GM10266 (cell line): ENCODE data around the gene PPP6R1.

Experiments used
- DNase-seq: peaks from one replicate; pipeline ENCODE4 v3.0.0; 2012; ENCODE audit errors: extremely low spot score
- CTCF ChIP-seq: IDR thresholded peaks from 2 replicates; pipeline ENCODE4 v1.5.1; 2012; ENCODE audit warnings: mild to moderate bottlenecking, low read depth; ENCODE audit not compliant: control insufficient read depth, insufficient read depth; ENCODE audit errors: missing control alignments

PPP6R1 gene

GRCh38 chr19:55245236-55245904 lies 13.4 kb downstream of the PPP6R1 start:
- DNase-seq, result no peak
- TF ChIP-seq CTCF, result no peak

GRCh38 chr19:55244004-55244680 lies 14.7 kb downstream of the PPP6R1 start:
- no peak for DNase-seq
- no peak for TF ChIP-seq CTCF

GRCh38 chr19:55242517-55242916 lies 16.3 kb downstream of the PPP6R1 start:
- DNase-seq, result no peak
- TF ChIP-seq CTCF, result no peak

- no peak for DNase-seq
- no peak for TF ChIP-seq CTCF
Observed at GRCh38 chr19:55241935-55242464, 16.8 kb downstream of the PPP6R1 start.

GRCh38 chr19:55241143-55241934 lies 17.5 kb downstream of the PPP6R1 start:
- TF ChIP-seq CTCF, result no peak

GRCh38 chr19:55240713-55241020 lies 18.1 kb downstream of the PPP6R1 start:
- no peak for DNase-seq
- TF ChIP-seq CTCF, result no peak

More at GRCh38 chr19:55241143-55241934, 17.5 kb downstream of the PPP6R1 start:
- no peak for DNase-seq

- no peak for DNase-seq
- no peak for TF ChIP-seq CTCF
Observed at GRCh38 chr19:55239004-55239403, 19.8 kb downstream of the PPP6R1 start.
